Measurements from ENCODE around the gene DLL4.

The DLL4 gene

GRCh38 chr15:40906091-40906990 is 22.8 kb upstream of the DLL4 start:
- DNase-seq (ENCODE audit: low read depth), result peak; percentile 65

- no peak for DNase-seq (ENCODE audit: low read depth)
Measured at GRCh38 chr15:40906991-40907802, 21.9 kb upstream of the DLL4 start.

GRCh38 chr15:40908095-40908494 is 21.0 kb upstream of the DLL4 start:
- no peak for DNase-seq (ENCODE audit: low read depth)

GRCh38 chr15:40909662-40910630 is 19.2 kb upstream of the DLL4 start:
- DNase-seq (ENCODE audit: low read depth), result peak; percentile 49

- DNase-seq (ENCODE audit: low read depth), result no peak
Measured at GRCh38 chr15:40911141-40911540, 18.0 kb upstream of the DLL4 start.

- no peak for DNase-seq (ENCODE audit: low read depth)
Measured at GRCh38 chr15:40911693-40912092, 17.4 kb upstream of the DLL4 start.

- no peak for DNase-seq (ENCODE audit: low read depth)
Measured at GRCh38 chr15:40912478-40912877, 16.7 kb upstream of the DLL4 start.

GRCh38 chr15:40914013-40914412 is 15.1 kb upstream of the DLL4 start:
- DNase-seq (ENCODE audit: low read depth), result no peak

- no peak for DNase-seq (ENCODE audit: low read depth)
Measured at GRCh38 chr15:40914486-40914885, 14.7 kb upstream of the DLL4 start.

- no peak for DNase-seq (ENCODE audit: low read depth)
Measured at GRCh38 chr15:40915116-40915661, 14.0 kb upstream of the DLL4 start.

GRCh38 chr15:40915679-40916078 is 13.5 kb upstream of the DLL4 start:
- DNase-seq (ENCODE audit: low read depth), result no peak

- no peak for DNase-seq (ENCODE audit: low read depth)
Measured at GRCh38 chr15:40917585-40917984, 11.6 kb upstream of the DLL4 start.

GRCh38 chr15:40918146-40918798 is 10.9 kb upstream of the DLL4 start:
- DNase-seq (ENCODE audit: low read depth), result no peak

GRCh38 chr15:40918799-40919392 is 10.2 kb upstream of the DLL4 start:
- no peak for DNase-seq (ENCODE audit: low read depth)

- no peak for DNase-seq (ENCODE audit: low read depth)
Measured at GRCh38 chr15:40921949-40922607, 7.1 kb upstream of the DLL4 start.

- DNase-seq (ENCODE audit: low read depth), result no peak
Measured at GRCh38 chr15:40922608-40923005, 6.5 kb upstream of the DLL4 start.

GRCh38 chr15:40923551-40923950 is 5.6 kb upstream of the DLL4 start:
- no peak for DNase-seq (ENCODE audit: low read depth)

GRCh38 chr15:40925495-40925862 is 3.7 kb upstream of the DLL4 start:
- no peak for DNase-seq (ENCODE audit: low read depth)

- peak; percentile 30 for DNase-seq (ENCODE audit: low read depth)
Measured at GRCh38 chr15:40925863-40926658, 3.1 kb upstream of the DLL4 start.
